Measurements from ENCODE around the gene ALOX15B. TPM values are rescaled to one million over a fixed set of nuclear protein-coding genes. Genes with fewer than 3 reads are reported as not detected.
"Not testable (repeated sequence)": the region's sequence is repeated elsewhere in the genome, so short reads cannot be mapped to it uniquely, and the experiment has no call there.

Gene ALOX15B
- total RNA-seq, 1 experiment from 2014 or later: 0.30 TPM

GRCh38 chr17:8060274-8060673, 21.4 kb downstream of the ALOX15B start:
- no peak overlapping the region for H3K27ac ChIP-seq (ENCODE audit: low read depth, low read length)
- DNase-seq (ENCODE audit: low read depth, low spot score) (peak; percentile 75), ATAC-seq (peak; percentile 77)
- no peaks in the 10 kb centered on the region for H3K79me2 ChIP-seq (ENCODE audit: insufficient read depth, low read length)
- no peaks in the 10 kb centered on the region for H3K36me3 ChIP-seq (ENCODE audit: control insufficient read depth in 1 of 2, insufficient read depth in 2 of 2, low read length in 2 of 2)
- CTCF ChIA-PET: interaction anchor here (0.6 to 5.7 kb wide), 38 partner anchors 9 to 1462 kb away, joined by 3 to 35 read pairs (median 5); partner anchors contain the start of genes ALOXE3, KRABD2 and SLC25A35
- H3K4me2 ChIP-seq (ENCODE audit: low read length): peak overlapping the region; percentile 51
- no peak overlapping the region for H3K9ac ChIP-seq (ENCODE audit: low read length)
- no peaks in the 10 kb centered on the region for H3K9me2 ChIP-seq (ENCODE audit: insufficient read depth)
- H4K20me1 ChIP-seq (ENCODE audit: insufficient read depth): no peaks in the 10 kb centered on the region
- no peaks in the 10 kb centered on the region for H3K27me3 ChIP-seq (ENCODE audit: insufficient read depth, low read length)
- peaks cover 0 to 20% of the 10 kb centered on the region in 2 experiments; a peak in 3 of 4 replicates for H3K4me1 ChIP-seq (ENCODE audit: control insufficient read depth in 1 of 2, insufficient read depth in 2 of 2, low read length in 2 of 2)
- H2AFZ ChIP-seq (ENCODE audit: low read depth, low read length, poor library complexity, severe bottlenecking): peak overlapping the region; percentile 99
- no TSS peak for BruUV-seq (replicated peaks)
- H3K4me3 ChIP-seq (replicated peaks in 1 of 2; ENCODE audit: low read depth in 1 of 2, low read length in 2 of 2): 0 out of 4 replicates have a peak overlapping the region, but pooled peaks of 1 of the 2 experiments have one; percentile 15
- TF ChIP-seq ZNF274 (IDR thresholded peaks at IDR 0.05; ENCODE audit: low read depth, low read length) (no peak), CTCF (IDR thresholded peaks at IDR 0.05 in 2 of 3, conservative IDR thresholded peaks at IDR 0.05 in 1 of 3; ENCODE audit: borderline replicate concordance in 1 of 3, insufficient read depth in 1 of 3, low read depth in 2 of 3, low read length in 2 of 3) (peak; percentile 50 to 83 (median 78); a peak in 4 of 6 replicates), YY1 (IDR thresholded peaks at IDR 0.05; ENCODE audit: extremely low read depth, insufficient replicate concordance, low read depth, low read length) (peak; percentile 70), SP1 (IDR thresholded peaks at IDR 0.05; ENCODE audit: low read depth) (no peak), RAD21 (IDR thresholded peaks at IDR 0.05; ENCODE audit: low read depth) (peak; percentile 91)
- POLR2A ChIA-PET: interaction anchor here (0.6 to 1.4 kb wide), 4 partner anchors 50 to 185 kb away, joined by 3 to 15 read pairs (median 4); no protein-coding TSS in a partner anchor
- intact Hi-C loops (cut with micrococcal nuclease): loop anchor here (1.0 to 5.0 kb wide), 5 partner anchors 50 to 727 kb away; partner anchors contain the start of gene RPL26
- no peaks in the 10 kb centered on the region for H3K9me3 ChIP-seq (ENCODE audit: control insufficient read depth in 1 of 2, insufficient read depth in 1 of 2, low read depth in 1 of 2, low read length in 2 of 2)
- RAD21 ChIA-PET (ENCODE audit: low non-redundant PET in 1 of 2, low total read pairs in 2 of 2, uncharacterized antibody in 2 of 2, unreplicated experiment in 2 of 2): interaction anchor here in 1 of 2 experiments (1.0 kb wide), 2 partner anchors 9 to 13 kb away, joined by 3 to 4 read pairs; no protein-coding TSS in a partner anchor

- peaks cover 0 to 20% of the 10 kb centered on the region in 2 experiments; a peak in 3 of 4 replicates for H3K4me1 ChIP-seq (ENCODE audit: control insufficient read depth in 1 of 2, insufficient read depth in 2 of 2, low read length in 2 of 2)
- H3K27ac ChIP-seq (ENCODE audit: low read depth, low read length); H3K79me2 ChIP-seq (ENCODE audit: insufficient read depth, low read length); RAD21 ChIA-PET (ENCODE audit: low non-redundant PET in 1 of 2, low total read pairs in 2 of 2, uncharacterized antibody in 2 of 2, unreplicated experiment in 2 of 2); ATAC-seq; H3K9ac ChIP-seq (ENCODE audit: low read length); H3K27me3 ChIP-seq (ENCODE audit: insufficient read depth, low read length); H4K20me1 ChIP-seq (ENCODE audit: insufficient read depth); H3K9me3 ChIP-seq (ENCODE audit: control insufficient read depth in 1 of 2, insufficient read depth in 1 of 2, low read depth in 1 of 2, low read length in 2 of 2); H3K36me3 ChIP-seq (ENCODE audit: control insufficient read depth in 1 of 2, insufficient read depth in 2 of 2, low read length in 2 of 2); BruUV-seq (replicated peaks); H2AFZ ChIP-seq (ENCODE audit: low read depth, low read length, poor library complexity, severe bottlenecking); DNase-seq (ENCODE audit: low read depth, low spot score); H3K4me3 ChIP-seq (replicated peaks in 1 of 2; ENCODE audit: low read depth in 1 of 2, low read length in 2 of 2); H3K4me2 ChIP-seq (ENCODE audit: low read length); H3K9me2 ChIP-seq (ENCODE audit: insufficient read depth): not testable (repeated sequence)
- ChIA-PET CTCF (interaction anchor here (1.1 to 3.6 kb wide), 5 partner anchors 12 to 239 kb away, joined by 3 to 29 read pairs (median 10); partner anchors contain the start of gene ALOXE3), POLR2A (interaction anchor here (0.9 kb wide), 1 partner anchor 111 kb away, joined by 4 read pairs; no protein-coding TSS in a partner anchor)
- intact Hi-C loops (cut with micrococcal nuclease): loop anchor here (5.0 kb wide), 4 partner anchors 240 to 725 kb away; partner anchors contain the start of gene RPL26
Measured at GRCh38 chr17:8061851-8062250, 23.0 kb downstream of the ALOX15B start.

Data from HCT116 (cell line).